ENCODE measurements around the gene TOR1AIP2. TPM values are rescaled to one million over a fixed set of nuclear protein-coding genes. Genes with fewer than 3 reads are reported as not detected.

TOR1AIP2 gene
- total RNA-seq, 1 experiment from 2014 or later, result 142 TPM

GRCh38 chr1:179803104-179803503 is 74.5 kb downstream of the TOR1AIP2 start:
- H2AFZ ChIP-seq, result no peak overlapping the region
- H4K20me1 ChIP-seq (ENCODE audit: insufficient read depth), result no peaks in the 10 kb centered on the region
- BruUV-seq (replicated peaks), result no TSS peak
- H3K27ac ChIP-seq, result no peak overlapping the region
- POLR2A ChIA-PET (ENCODE audit: unreplicated experiment), result no interaction called here
- no peaks in the 10 kb centered on the region for H3K9me3 ChIP-seq (ENCODE audit: insufficient read depth, low read depth)
- intact Hi-C loops (cut with micrococcal nuclease; ENCODE audit: unreplicated experiment), result no loop called here
- no peaks in the 10 kb centered on the region for H3K4me1 ChIP-seq (replicated peaks; ENCODE audit: insufficient read depth)
- no peak overlapping the region for H3K4me2 ChIP-seq
- no peak for DNase-seq
- CTCF ChIA-PET, result no interaction called here
- H3K9me2 ChIP-seq (ENCODE audit: insufficient read depth), result no peaks in the 10 kb centered on the region
- peaks cover 22% of the 10 kb centered on the region; the same call in 1 of the 2 replicates for H3K27me3 ChIP-seq (ENCODE audit: insufficient read depth, low read depth)
- TF ChIP-seq EZH2 (IDR thresholded peaks at IDR 0.05; ENCODE audit: low read depth), result no peak
- TF ChIP-seq, protein P1, sequence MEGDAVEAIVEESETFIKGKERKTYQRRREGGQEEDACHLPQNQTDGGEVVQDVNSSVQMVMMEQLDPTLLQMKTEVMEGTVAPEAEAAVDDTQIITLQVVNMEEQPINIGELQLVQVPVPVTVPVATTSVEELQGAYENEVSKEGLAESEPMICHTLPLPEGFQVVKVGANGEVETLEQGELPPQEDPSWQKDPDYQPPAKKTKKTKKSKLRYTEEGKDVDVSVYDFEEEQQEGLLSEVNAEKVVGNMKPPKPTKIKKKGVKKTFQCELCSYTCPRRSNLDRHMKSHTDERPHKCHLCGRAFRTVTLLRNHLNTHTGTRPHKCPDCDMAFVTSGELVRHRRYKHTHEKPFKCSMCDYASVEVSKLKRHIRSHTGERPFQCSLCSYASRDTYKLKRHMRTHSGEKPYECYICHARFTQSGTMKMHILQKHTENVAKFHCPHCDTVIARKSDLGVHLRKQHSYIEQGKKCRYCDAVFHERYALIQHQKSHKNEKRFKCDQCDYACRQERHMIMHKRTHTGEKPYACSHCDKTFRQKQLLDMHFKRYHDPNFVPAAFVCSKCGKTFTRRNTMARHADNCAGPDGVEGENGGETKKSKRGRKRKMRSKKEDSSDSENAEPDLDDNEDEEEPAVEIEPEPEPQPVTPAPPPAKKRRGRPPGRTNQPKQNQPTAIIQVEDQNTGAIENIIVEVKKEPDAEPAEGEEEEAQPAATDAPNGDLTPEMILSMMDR (conservative IDR thresholded peaks at IDR 0.05), result no peak
- no peaks in the 10 kb centered on the region for H3K36me3 ChIP-seq (ENCODE audit: low read depth)
- no peaks in the 10 kb centered on the region for H3K79me2 ChIP-seq (ENCODE audit: low read depth)
- H3K4me3 ChIP-seq, result no peak overlapping the region
- no peaks in the 10 kb centered on the region for H3F3A ChIP-seq (ENCODE audit: insufficient read depth, low read depth)

GRCh38 chr1:179800481-179800880 is 77.1 kb downstream of the TOR1AIP2 start:
- H3F3A ChIP-seq (ENCODE audit: insufficient read depth, low read depth), result no peaks in the 10 kb centered on the region
- H3K9me3 ChIP-seq (ENCODE audit: insufficient read depth, low read depth), result no peaks in the 10 kb centered on the region
- no peak overlapping the region for H3K4me2 ChIP-seq
- H3K4me1 ChIP-seq (replicated peaks; ENCODE audit: insufficient read depth), result no peaks in the 10 kb centered on the region
- CTCF ChIA-PET, result no interaction called here
- no peak overlapping the region for H3K27ac ChIP-seq
- no peak overlapping the region for H3K4me3 ChIP-seq
- TF ChIP-seq, protein P1 (conservative IDR thresholded peaks at IDR 0.05), result no peak
- TF ChIP-seq EZH2 (IDR thresholded peaks at IDR 0.05; ENCODE audit: low read depth), result no peak
- POLR2A ChIA-PET (ENCODE audit: unreplicated experiment), result no interaction called here
- no peak for DNase-seq
- no peaks in the 10 kb centered on the region for H3K9me2 ChIP-seq (ENCODE audit: insufficient read depth)
- intact Hi-C loops (cut with micrococcal nuclease; ENCODE audit: unreplicated experiment), result no loop called here
- no peaks in the 10 kb centered on the region for H3K36me3 ChIP-seq (ENCODE audit: low read depth)
- BruUV-seq (replicated peaks), result no TSS peak
- no peaks in the 10 kb centered on the region for H4K20me1 ChIP-seq (ENCODE audit: insufficient read depth)
- H3K27me3 ChIP-seq (ENCODE audit: insufficient read depth, low read depth), result peaks cover 22% of the 10 kb centered on the region; the same call in 1 of the 2 replicates
- H2AFZ ChIP-seq, result no peak overlapping the region
- H3K79me2 ChIP-seq (ENCODE audit: low read depth), result no peaks in the 10 kb centered on the region

- Histone ChIP-seq H3K27me3 (ENCODE audit: insufficient read depth, low read depth) (peaks cover 18% of the 10 kb centered on the region; the same call in 1 of the 2 replicates), H3K27ac (no peak overlapping the region), H3K4me2 (no peak overlapping the region), H3K9me2 (ENCODE audit: insufficient read depth) (no peaks in the 10 kb centered on the region), H4K20me1 (ENCODE audit: insufficient read depth) (no peaks in the 10 kb centered on the region), H3K36me3 (ENCODE audit: low read depth) (no peaks in the 10 kb centered on the region), H3F3A (ENCODE audit: insufficient read depth, low read depth) (no peaks in the 10 kb centered on the region), H3K79me2 (ENCODE audit: low read depth) (no peaks in the 10 kb centered on the region), H2AFZ (no peak overlapping the region), H3K4me1 (replicated peaks; ENCODE audit: insufficient read depth) (no peaks in the 10 kb centered on the region), H3K4me3 (no peak overlapping the region), H3K9me3 (ENCODE audit: insufficient read depth, low read depth) (no peaks in the 10 kb centered on the region)
- ChIA-PET POLR2A (ENCODE audit: unreplicated experiment) (no interaction called here), CTCF (interaction anchor here (1.2 kb wide), 1 partner anchor 16 kb away, joined by 3 read pairs; no protein-coding TSS in a partner anchor)
- no TSS peak for BruUV-seq (replicated peaks)
- no peak for TF ChIP-seq EZH2 (IDR thresholded peaks at IDR 0.05; ENCODE audit: low read depth)
- TF ChIP-seq, protein P1 (conservative IDR thresholded peaks at IDR 0.05), result no peak
- DNase-seq, result no peak
- intact Hi-C loops (cut with micrococcal nuclease; ENCODE audit: unreplicated experiment), result no loop called here
Observed at GRCh38 chr1:179798864-179799516, 78.6 kb downstream of the TOR1AIP2 start.

Data from PC-9 (cell line).